ENCODE measurements around the gene CDK5RAP2. TPM values are rescaled to one million over a fixed set of nuclear protein-coding genes. Genes with fewer than 3 reads are reported as not detected.

CDK5RAP2 gene
- total and polyA plus RNA-seq, 8 donors = 14.8 to 37.1 (median 21.7) TPM

GRCh38 chr9:120386390-120387131 is 193.4 kb downstream of the CDK5RAP2 start:
- Histone ChIP-seq H3K36me3 (peaks cover 0 to 1% (median 0%) of the 10 kb centered on the region in 3 donors), H3K27me3 (no peaks in the 10 kb centered on the region), H3K27ac (peak overlapping the region in 2 of 4 donors; percentile 28 to 43), H3K4me1 (peaks cover 17 to 34% (median 29%) of the 10 kb centered on the region in 3 donors), H3K4me3 (no peak overlapping the region), H3K9me3 (no peaks in the 10 kb centered on the region)
- ATAC-seq = peak; percentile 68 to 81 (median 74)
- no peak for FAIRE-seq
- peak in 5 of 6 donors; percentile 34 to 57 (median 52) for DNase-seq
- WGBS, 2 donors = 26 to 28% methylated on average over 11 of the region's 11 CpGs
- TF ChIP-seq CTCF (IDR thresholded peaks at IDR 0.05) = no peak
- intact Hi-C loops (cut with DNase I) = no loop called here

GRCh38 chr9:120385606-120386389 is 194.2 kb downstream of the CDK5RAP2 start:
- intact Hi-C loops (cut with DNase I) = no loop called here
- no peak for FAIRE-seq
- Histone ChIP-seq H3K4me1 (peaks cover 17 to 34% (median 29%) of the 10 kb centered on the region in 3 donors), H3K27me3 (no peaks in the 10 kb centered on the region), H3K4me3 (no peak overlapping the region), H3K27ac (peak overlapping the region in 2 of 4 donors; percentile 28 to 43), H3K9me3 (no peaks in the 10 kb centered on the region), H3K36me3 (no peaks in the 10 kb centered on the region)
- peak in 1 of 6 donors; percentile 57 for DNase-seq
- TF ChIP-seq CTCF (IDR thresholded peaks at IDR 0.05) = no peak
- ATAC-seq = no peak
- WGBS, 2 donors = 73 to 84% methylated on average over 16 of the region's 16 CpGs

- no peaks in the 10 kb centered on the region for H3K9me3 ChIP-seq
These were observed 195.1 kb downstream of the CDK5RAP2 start for GRCh38 chr9:120384925-120385272.

GRCh38 chr9:120383999-120384924 is 195.7 kb downstream of the CDK5RAP2 start:
- FAIRE-seq (no peak), DNase-seq (peak; percentile 74 to 88 (median 78)), ATAC-seq (peak; percentile 65 to 85 (median 81))
- WGBS, 2 donors = 50 to 56% methylated on average over 24 of the region's 24 CpGs
- Histone ChIP-seq H3K36me3 (no peaks in the 10 kb centered on the region), H3K4me1 (peaks cover 17 to 34% (median 29%) of the 10 kb centered on the region in 3 donors), H3K9me3 (no peaks in the 10 kb centered on the region), H3K27me3 (no peaks in the 10 kb centered on the region), H3K27ac (peak overlapping the region in 1 of 4 donors; percentile 42), H3K4me3 (no peak overlapping the region)
- intact Hi-C loops (cut with DNase I) = no loop called here
- no peak for TF ChIP-seq CTCF (IDR thresholded peaks at IDR 0.05)

More at GRCh38 chr9:120384925-120385272, 195.1 kb downstream of the CDK5RAP2 start:
- no peak for DNase-seq
- FAIRE-seq = no peak
- TF ChIP-seq CTCF (IDR thresholded peaks at IDR 0.05) = no peak
- Histone ChIP-seq H3K36me3 (no peaks in the 10 kb centered on the region), H3K4me1 (peaks cover 17 to 34% (median 29%) of the 10 kb centered on the region in 3 donors), H3K27ac (peak overlapping the region in 1 of 4 donors; percentile 42), H3K27me3 (no peaks in the 10 kb centered on the region), H3K4me3 (no peak overlapping the region)
- intact Hi-C loops (cut with DNase I) = no loop called here
- 89 to 91% methylated on average over 4 of the region's 4 CpGs for WGBS, 2 donors
- no peak for ATAC-seq
